CD8-positive, alpha-beta memory T cell (primary cell): ENCODE results near the gene PIMREG. TPM values are rescaled to one million over a fixed set of nuclear protein-coding genes. Genes with fewer than 3 reads are reported as not detected.

ENCODE experiments used
- CTCF ChIA-PET: fragments of 350-600 bp; sonication (Branson Sonifier 250); formaldehyde crosslinking; loops from one replicate; lab custom pipeline; 2021; ENCODE audit warnings: antibody characterized with exemption; lab: Charles Lee
- POLR2A ChIA-PET: fragments of 350-600 bp; sonication (Branson Sonifier 250); formaldehyde crosslinking; loops from one replicate; lab custom pipeline; 2021; ENCODE audit warnings: antibody characterized with exemption; lab: Charles Lee
- DNase-seq, 5 donors: peaks; one replicate each; pipeline versions ENCODE4 v3.0.0 to v3.0.0-alpha.2; 2020 to 2022; ENCODE audit warnings: mixed read lengths in 1 of 5
- H3K27ac ChIP-seq: one replicate; pipeline ENCODE4 v1.7.0; 2013; ENCODE audit warnings: low read depth, mild to moderate bottlenecking, low read length, moderate library complexity
- H3K27me3 ChIP-seq: 2 replicates; pipeline ENCODE4 v1.7.0; 2013; ENCODE audit warnings: low read length, mild to moderate bottlenecking; ENCODE audit not compliant: insufficient read depth, poor library complexity, severe bottlenecking
- H3K36me3 ChIP-seq: 2 replicates; pipeline ENCODE4 v1.7.0; 2013; ENCODE audit warnings: mild to moderate bottlenecking, low read length, moderate library complexity; ENCODE audit not compliant: insufficient read depth
- H3K4me1 ChIP-seq: 2 replicates; pipeline ENCODE4 v1.7.0; 2013; ENCODE audit warnings: mild to moderate bottlenecking, low read length, moderate library complexity; ENCODE audit not compliant: insufficient read depth
- H3K4me3 ChIP-seq: 2 replicates; pipeline ENCODE4 v1.7.0; 2013; ENCODE audit warnings: mild to moderate bottlenecking, low read length
- H3K9me3 ChIP-seq: 2 replicates; pipeline ENCODE4 v1.7.0; 2013; ENCODE audit warnings: mild to moderate bottlenecking, low read length
- H3K27ac Mint-ChIP-seq, 8 donors: one replicate each; pipeline ENCODE4 v1.8.0; 2020 to 2021; ENCODE audit warnings: mixed read lengths in 8 of 8, mild to moderate bottlenecking in 6 of 8, inconsistent platforms in 3 of 8, moderate library complexity in 3 of 8
- H3K27me3 Mint-ChIP-seq, 2 donors: one replicate each; pipeline ENCODE4 v1.8.0; 2020 to 2021; ENCODE audit warnings: mixed read lengths in 2 of 2, mild to moderate bottlenecking in 1 of 2, moderate library complexity in 1 of 2
- H3K36me3 Mint-ChIP-seq, 3 donors: one replicate each; pipeline ENCODE4 v1.8.0; 2020 to 2021; ENCODE audit warnings: mixed read lengths in 3 of 3, inconsistent platforms in 1 of 3, mild to moderate bottlenecking in 1 of 3
- H3K4me1 Mint-ChIP-seq, 3 donors: one replicate each; pipeline ENCODE4 v1.8.0; 2020 to 2021; ENCODE audit warnings: mixed read lengths in 3 of 3, inconsistent platforms in 1 of 3, mild to moderate bottlenecking in 1 of 3
- H3K4me3 Mint-ChIP-seq, 7 donors: one replicate each; pipeline ENCODE4 v1.8.0; 2020 to 2021; ENCODE audit warnings: mixed read lengths in 7 of 7, mild to moderate bottlenecking in 6 of 7, moderate library complexity in 4 of 7, inconsistent platforms in 2 of 7
- H3K9me3 Mint-ChIP-seq, 5 donors: one replicate each; pipeline ENCODE4 v1.8.0; 2020 to 2022; ENCODE audit warnings: mixed read lengths in 5 of 5, mild to moderate bottlenecking in 3 of 5, moderate library complexity in 2 of 5, inconsistent platforms in 1 of 5
- polyA plus RNA-seq: library from polyadenylated mRNA; unstranded; fragments of 300-500 nt; fragmentation: Illumina TruSeq; gene quantifications from one replicate; pipeline ENCODE4 v1.2.3, GENCODE V29; 2021
- total RNA-seq, 2 experiments: library from RNA; stranded (reverse); gene quantifications; one replicate each; pipeline ENCODE4 v1.2.3, GENCODE V29; 2021

PIMREG gene
- total and polyA plus RNA-seq, 3 experiments from 2014 or later, result 1.6 to 1.8 TPM; not detected in 1

DNA sequence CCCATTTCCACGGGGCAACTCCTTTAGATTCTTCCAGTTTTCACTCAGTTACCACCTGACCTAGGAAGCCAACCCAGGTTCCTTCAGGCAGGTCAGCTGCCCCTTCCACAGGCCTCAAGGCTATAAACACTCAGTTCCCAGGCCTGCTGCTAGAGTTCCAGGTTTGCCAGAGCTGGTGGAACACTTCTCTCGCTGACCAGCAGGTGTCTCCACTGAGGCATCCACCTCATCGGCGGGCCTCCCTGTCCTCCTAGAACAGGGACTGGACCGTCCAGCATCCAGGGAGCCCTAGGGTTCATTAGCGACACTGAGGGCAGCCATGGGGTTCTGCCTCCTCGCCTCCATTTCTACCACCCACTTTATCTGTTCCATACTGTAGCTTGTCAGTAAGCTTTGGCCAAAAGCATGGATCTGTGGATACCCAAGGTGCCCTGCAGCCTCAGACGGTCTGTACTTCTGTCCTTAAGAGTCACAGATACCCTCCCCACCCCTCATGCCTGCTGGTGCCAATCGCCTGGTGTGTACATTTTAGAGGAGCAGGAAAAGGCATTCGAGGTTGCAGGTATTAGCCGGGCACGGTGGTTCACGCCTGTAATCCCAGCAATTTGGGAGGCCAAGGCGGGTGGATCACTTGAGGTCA lies 29.0 kb downstream of the PIMREG start:
- peak; percentile 32 to 66 (median 46) for DNase-seq
- H3K27ac Mint-ChIP-seq, result no peak overlapping the region

DNA sequence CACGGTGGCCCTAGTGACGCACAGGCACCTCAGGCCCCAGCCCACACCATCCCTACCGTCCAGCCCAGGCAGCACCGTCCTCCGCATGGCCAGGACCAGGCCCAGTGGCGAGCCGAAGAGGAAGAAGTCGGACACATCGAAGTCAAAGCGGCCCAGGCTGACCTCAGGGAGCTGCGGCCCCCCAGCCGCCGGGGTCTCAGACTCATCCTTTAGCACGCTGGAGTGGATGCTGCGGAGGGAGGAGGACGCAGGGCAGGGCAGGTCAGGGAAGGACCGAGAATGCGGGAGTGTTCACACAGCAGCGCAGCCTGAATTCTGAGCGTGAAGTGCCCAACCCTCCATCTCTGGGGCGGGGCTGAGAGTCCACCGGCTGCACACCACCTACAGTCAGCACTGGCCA lies 30.1 kb downstream of the PIMREG start:
- Mint-ChIP-seq H3K9me3 (no peaks in the 10 kb centered on the region), H3K36me3 (no peaks in the 10 kb centered on the region), H3K4me3 (no peak overlapping the region), H3K27ac (no peak overlapping the region), H3K27me3 (peaks cover 0 to 2% of the 10 kb centered on the region in 2 donors), H3K4me1 (no peaks in the 10 kb centered on the region)
- H3K4me1 ChIP-seq, result no peaks in the 10 kb centered on the region
- H3K36me3 ChIP-seq, result no peaks in the 10 kb centered on the region
- ChIA-PET CTCF (interaction anchor here (1.0 to 2.6 kb wide), 4 partner anchors 9 to 36 kb away, joined by 3 to 7 read pairs (median 5); no protein-coding TSS in a partner anchor), POLR2A (no interaction called here)
- no peaks in the 10 kb centered on the region for H3K27me3 ChIP-seq
- DNase-seq, result no peak
- H3K27ac ChIP-seq, result no peak overlapping the region
- H3K4me3 ChIP-seq, result no peak overlapping the region
- no peaks in the 10 kb centered on the region for H3K9me3 ChIP-seq

More for the DNA sequence above, 29.0 kb downstream of the PIMREG start:
- Mint-ChIP-seq H3K27me3 (peaks cover 0 to 3% of the 10 kb centered on the region in 2 donors), H3K9me3 (no peaks in the 10 kb centered on the region), H3K4me3 (no peak overlapping the region), H3K4me1 (no peaks in the 10 kb centered on the region), H3K36me3 (no peaks in the 10 kb centered on the region)
- no peaks in the 10 kb centered on the region for H3K4me1 ChIP-seq
- no peak overlapping the region for H3K4me3 ChIP-seq
- no peak overlapping the region for H3K27ac ChIP-seq
- CTCF ChIA-PET, result interaction anchor here (0.8 to 2.6 kb wide), 16 partner anchors 10 to 531 kb away, joined by 3 to 7 read pairs (median 4); partner anchors contain the start of genes KIAA0753 and TXNDC17
- no peaks in the 10 kb centered on the region for H3K36me3 ChIP-seq
- no peaks in the 10 kb centered on the region for H3K9me3 ChIP-seq
- POLR2A ChIA-PET, result no interaction called here
- no peaks in the 10 kb centered on the region for H3K27me3 ChIP-seq

DNA sequence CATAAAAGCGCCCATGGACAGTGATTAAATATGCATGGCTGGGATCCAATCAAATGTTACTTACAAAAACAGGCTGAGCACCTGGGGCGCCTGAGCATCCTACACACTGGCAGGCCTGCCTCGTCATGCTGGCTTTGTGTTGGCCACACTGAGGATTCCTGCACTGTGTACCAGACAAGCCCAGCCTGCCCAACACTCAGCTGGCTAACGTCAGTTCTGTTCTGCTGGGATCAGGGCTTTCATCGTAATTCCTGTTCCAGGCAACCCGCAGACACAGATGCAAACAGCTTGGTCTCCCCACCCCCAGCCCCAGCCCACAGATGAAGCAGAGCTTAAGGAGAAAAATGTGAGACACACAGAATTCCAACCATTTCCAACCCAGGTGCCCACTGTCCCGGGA lies 30.7 kb downstream of the PIMREG start:
- Mint-ChIP-seq H3K27me3 (peaks cover 0 to 2% of the 10 kb centered on the region in 2 donors), H3K9me3 (no peaks in the 10 kb centered on the region), H3K4me3 (no peak overlapping the region), H3K4me1 (no peaks in the 10 kb centered on the region), H3K27ac (no peak overlapping the region), H3K36me3 (no peaks in the 10 kb centered on the region)
- ChIA-PET CTCF (interaction anchor here (1.1 to 2.3 kb wide), 3 partner anchors 11 to 20 kb away, joined by 3 to 7 read pairs (median 3); no protein-coding TSS in a partner anchor), POLR2A (no interaction called here)
- Histone ChIP-seq H3K4me1 (no peaks in the 10 kb centered on the region), H3K27ac (no peak overlapping the region), H3K4me3 (no peak overlapping the region), H3K36me3 (no peaks in the 10 kb centered on the region), H3K27me3 (no peaks in the 10 kb centered on the region), H3K9me3 (no peaks in the 10 kb centered on the region)
- no peak for DNase-seq

DNA sequence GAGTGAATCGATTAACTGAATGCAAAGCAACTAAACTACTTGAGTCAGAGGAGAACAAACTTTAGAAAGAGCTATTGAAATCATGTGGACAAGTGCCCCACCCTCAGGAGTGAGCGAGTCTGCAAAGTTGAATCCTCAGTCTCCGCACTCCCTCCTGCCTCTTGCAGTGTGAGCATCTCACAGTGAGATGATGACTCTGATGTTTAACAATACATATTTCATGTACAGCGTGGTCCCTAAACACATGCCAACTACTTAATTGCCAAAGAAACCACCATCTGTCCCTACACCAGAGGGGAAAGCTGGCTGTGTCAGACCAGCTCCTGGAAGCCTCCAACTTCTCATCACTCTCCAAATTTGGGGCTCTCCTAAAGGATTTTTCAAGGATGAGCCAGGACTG lies 31.2 kb downstream of the PIMREG start:
- POLR2A ChIA-PET, result no interaction called here
- no peaks in the 10 kb centered on the region for H3K36me3 Mint-ChIP-seq
- no peaks in the 10 kb centered on the region for H3K4me1 Mint-ChIP-seq
- H3K36me3 ChIP-seq, result no peaks in the 10 kb centered on the region
- no peak for DNase-seq
- no peak overlapping the region for H3K27ac ChIP-seq
- no peaks in the 10 kb centered on the region for H3K27me3 ChIP-seq
- no peaks in the 10 kb centered on the region for H3K9me3 Mint-ChIP-seq
- H3K4me1 ChIP-seq, result no peaks in the 10 kb centered on the region
- no peak overlapping the region for H3K4me3 Mint-ChIP-seq
- H3K4me3 ChIP-seq, result no peak overlapping the region
- no peaks in the 10 kb centered on the region for H3K9me3 ChIP-seq
- H3K27ac Mint-ChIP-seq, result no peak overlapping the region
- H3K27me3 Mint-ChIP-seq, result peaks cover 0 to 2% of the 10 kb centered on the region in 2 donors
- CTCF ChIA-PET, result interaction anchor here (1.1 to 1.2 kb wide), 2 partner anchors 10 to 14 kb away, joined by 3 read pairs; no protein-coding TSS in a partner anchor

DNA sequence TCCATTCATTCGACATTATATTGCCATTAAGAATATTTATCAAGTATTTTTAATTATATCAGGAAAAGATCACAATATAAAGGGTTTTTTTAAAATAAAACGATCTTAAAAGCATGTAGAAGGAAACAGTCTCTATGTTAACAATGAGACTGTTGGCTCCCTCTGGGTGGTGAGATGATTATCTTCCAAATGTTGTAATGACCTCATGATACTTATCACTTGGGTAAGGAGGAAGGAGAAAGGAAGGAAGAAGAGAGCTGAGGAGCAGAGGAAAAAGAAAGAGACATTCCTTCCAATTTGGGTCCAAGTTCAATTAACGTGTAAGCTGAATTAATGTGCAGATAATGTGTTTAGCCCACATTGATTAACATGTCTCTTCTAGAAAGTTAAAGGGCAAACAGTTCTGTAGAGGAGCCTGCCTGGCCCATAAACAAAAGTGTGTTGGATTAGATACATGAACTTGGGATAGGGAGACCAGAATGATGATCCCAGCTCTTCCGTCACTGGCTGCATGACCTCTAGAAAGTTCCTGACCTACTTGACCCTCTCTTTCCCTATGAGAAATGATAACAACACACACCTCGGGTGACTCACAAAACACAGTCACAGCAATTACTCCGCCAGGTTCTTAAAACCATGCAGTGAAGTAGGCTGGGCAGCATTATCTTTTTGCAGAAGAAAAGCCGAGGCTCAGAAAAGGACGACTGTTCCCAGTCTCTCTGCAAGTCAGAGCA lies 32.0 kb downstream of the PIMREG start:
- H3K4me3 ChIP-seq, result no peak overlapping the region
- no peaks in the 10 kb centered on the region for H3K9me3 Mint-ChIP-seq
- no peak for DNase-seq
- ChIA-PET POLR2A (no interaction called here), CTCF (interaction anchor here (1.2 kb wide), 1 partner anchor 10 kb away, joined by 3 read pairs; no protein-coding TSS in a partner anchor)
- no peaks in the 10 kb centered on the region for H3K36me3 Mint-ChIP-seq
- H3K27ac ChIP-seq, result no peak overlapping the region
- H3K4me3 Mint-ChIP-seq, result no peak overlapping the region
- no peaks in the 10 kb centered on the region for H3K27me3 ChIP-seq
- no peak overlapping the region for H3K27ac Mint-ChIP-seq
- H3K9me3 ChIP-seq, result no peaks in the 10 kb centered on the region
- no peaks in the 10 kb centered on the region for H3K4me1 Mint-ChIP-seq
- no peaks in the 10 kb centered on the region for H3K36me3 ChIP-seq
- peaks cover 2 to 4% of the 10 kb centered on the region in 2 donors for H3K27me3 Mint-ChIP-seq
- no peaks in the 10 kb centered on the region for H3K4me1 ChIP-seq

DNA sequence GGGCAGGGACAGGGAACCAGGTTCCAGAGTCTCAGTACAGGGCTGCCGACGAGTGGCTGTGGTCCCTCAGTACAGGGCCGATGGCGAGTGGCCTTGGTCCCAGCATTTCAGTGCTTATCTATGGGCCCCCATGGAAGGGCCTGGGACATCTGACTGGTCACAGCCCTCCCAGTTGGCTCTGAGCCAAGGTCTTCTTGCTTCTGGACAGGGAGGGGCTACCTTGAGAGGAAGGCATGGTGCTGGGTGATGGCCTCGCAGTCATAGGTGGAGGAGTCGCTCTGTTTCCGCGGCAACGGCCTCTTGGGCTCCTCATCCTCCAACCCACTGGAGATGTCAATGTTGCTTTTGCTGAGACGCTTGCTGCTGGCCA lies 32.5 kb downstream of the PIMREG start:
- H3K4me1 Mint-ChIP-seq, result no peaks in the 10 kb centered on the region
- H3K4me3 Mint-ChIP-seq, result no peak overlapping the region
- H3K9me3 Mint-ChIP-seq, result no peaks in the 10 kb centered on the region
- H3K27ac Mint-ChIP-seq, result peak overlapping the region in 1 of 8 donors; percentile 30
- peaks cover 2 to 8% of the 10 kb centered on the region in 2 donors for H3K27me3 Mint-ChIP-seq
- ChIA-PET POLR2A (no interaction called here), CTCF (no interaction called here)
- Histone ChIP-seq H3K27me3 (no peaks in the 10 kb centered on the region), H3K27ac (no peak overlapping the region), H3K36me3 (no peaks in the 10 kb centered on the region), H3K9me3 (no peaks in the 10 kb centered on the region), H3K4me1 (no peaks in the 10 kb centered on the region), H3K4me3 (no peak overlapping the region)
- DNase-seq, result no peak
- no peaks in the 10 kb centered on the region for H3K36me3 Mint-ChIP-seq

DNA sequence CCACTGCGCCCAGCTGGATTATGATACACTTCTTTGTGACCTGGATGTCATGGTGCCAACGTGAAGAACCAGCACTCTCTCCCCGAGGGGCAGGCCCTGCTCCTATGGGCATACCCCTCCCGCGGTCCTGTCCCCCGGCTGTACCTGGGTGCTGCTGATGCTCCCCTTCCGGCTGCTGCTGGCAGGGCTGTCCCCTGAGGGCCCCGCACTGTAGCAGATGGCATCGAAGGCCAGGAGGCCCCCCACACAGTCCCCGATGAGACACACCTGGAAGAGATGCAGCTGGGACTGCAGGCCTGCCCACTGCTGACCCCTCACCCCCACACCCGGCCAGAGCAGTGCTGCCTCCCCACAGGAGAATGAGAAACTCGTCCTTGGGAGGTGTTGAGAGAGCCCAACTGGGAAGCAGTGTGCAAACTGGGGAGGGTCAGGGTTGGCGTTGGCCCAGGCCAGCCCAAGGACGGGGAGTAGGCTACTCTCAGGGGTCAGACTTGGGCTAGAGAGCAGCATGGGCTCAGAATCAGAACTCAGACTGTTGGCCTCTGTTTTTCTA lies 33.7 kb downstream of the PIMREG start:
- H3K4me1 ChIP-seq, result no peaks in the 10 kb centered on the region

DNA sequence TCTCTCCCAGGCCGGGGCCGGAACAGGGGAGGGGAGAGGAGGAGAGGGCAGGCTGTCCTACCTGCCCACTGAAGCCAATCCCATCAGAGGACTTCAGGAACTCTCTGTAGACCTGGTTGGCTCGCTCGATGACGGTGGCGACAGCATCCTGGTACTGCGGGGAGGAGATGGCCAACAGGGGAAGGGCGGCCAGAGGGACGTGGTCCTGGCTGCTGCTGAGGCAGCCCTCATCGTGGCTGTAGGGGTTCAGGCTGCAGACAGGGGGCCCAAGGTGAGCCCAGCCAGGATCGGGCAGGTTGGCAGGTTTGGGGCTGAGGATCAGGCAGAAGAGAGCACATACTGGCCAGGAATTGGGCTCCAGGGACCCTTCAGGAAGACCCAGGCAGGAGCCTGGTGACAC lies 34.2 kb downstream of the PIMREG start:
- no peak for DNase-seq
- no peaks in the 10 kb centered on the region for H3K9me3 ChIP-seq
- Mint-ChIP-seq H3K4me1 (no peaks in the 10 kb centered on the region), H3K36me3 (no peaks in the 10 kb centered on the region), H3K27ac (no peak overlapping the region), H3K9me3 (no peaks in the 10 kb centered on the region), H3K27me3 (peaks cover 7 to 15% of the 10 kb centered on the region in 2 donors), H3K4me3 (no peak overlapping the region)
- no peaks in the 10 kb centered on the region for H3K36me3 ChIP-seq
- H3K4me1 ChIP-seq, result no peaks in the 10 kb centered on the region
- no peak overlapping the region for H3K27ac ChIP-seq
- ChIA-PET CTCF (no interaction called here), POLR2A (no interaction called here)
- no peak overlapping the region for H3K4me3 ChIP-seq
- H3K27me3 ChIP-seq, result no peaks in the 10 kb centered on the region

More for the DNA sequence above, 33.7 kb downstream of the PIMREG start:
- Histone ChIP-seq H3K36me3 (no peaks in the 10 kb centered on the region), H3K27ac (no peak overlapping the region), H3K9me3 (no peaks in the 10 kb centered on the region), H3K4me3 (no peak overlapping the region), H3K27me3 (no peaks in the 10 kb centered on the region)
- Mint-ChIP-seq H3K4me1 (no peaks in the 10 kb centered on the region), H3K9me3 (no peaks in the 10 kb centered on the region), H3K4me3 (no peak overlapping the region), H3K27ac (no peak overlapping the region), H3K27me3 (peaks cover 2 to 12% of the 10 kb centered on the region in 2 donors), H3K36me3 (no peaks in the 10 kb centered on the region)
- no peak for DNase-seq
- CTCF ChIA-PET, result no interaction called here
- POLR2A ChIA-PET, result no interaction called here
